ENCODE data around the gene ADAMTS15. TPM values are rescaled to one million over a fixed set of nuclear protein-coding genes. Genes with fewer than 3 reads are reported as not detected.

ADAMTS15 gene
- total and polyA plus RNA-seq, 2 of the 4 experiments (the other 2 are of a cell fraction) = 3.0 to 5.0 TPM

DNA sequence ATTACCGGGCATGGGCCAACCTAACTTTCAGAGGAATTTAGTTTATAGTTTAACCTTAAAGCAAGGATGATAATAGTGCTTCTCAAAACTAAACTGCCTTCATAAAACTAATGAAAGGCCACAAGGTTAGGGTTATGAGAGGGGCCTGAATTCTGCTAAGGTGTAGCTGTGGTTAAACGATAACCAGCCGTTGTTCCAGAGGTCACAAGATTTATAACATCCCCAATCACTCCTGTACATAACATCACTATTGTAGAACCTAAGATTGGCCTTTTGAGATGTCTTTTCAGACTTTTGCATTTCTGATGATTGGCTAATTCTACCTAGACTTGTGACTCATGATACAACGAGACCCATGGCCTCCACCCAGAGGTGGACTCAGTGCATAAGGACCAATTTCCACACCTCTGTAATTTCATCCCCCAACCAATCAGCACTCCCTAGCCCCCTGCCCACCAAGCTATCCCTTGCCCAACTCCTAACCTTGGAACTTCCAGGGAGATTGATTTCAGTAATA is 69.8 kb downstream of the ADAMTS15 start:
- POLR2A ChIA-PET (ENCODE audit: unreplicated experiment) = no interaction called here
- no peak overlapping the region for H3K4ac ChIP-seq (ENCODE audit: low read depth, low read length)
- no peak overlapping the region for H2BK5ac ChIP-seq (ENCODE audit: low read depth, low read length, poor library complexity, severe bottlenecking)
- no peak overlapping the region for H2BK15ac ChIP-seq (ENCODE audit: low read depth, low read length)
- no peak overlapping the region for H2BK120ac ChIP-seq (ENCODE audit: low read depth, low read length)
- intact Hi-C loops (cut with micrococcal nuclease) = no loop called here
- H4K5ac ChIP-seq (ENCODE audit: low read depth, low read length) = no peak overlapping the region
- no peak overlapping the region for H4K8ac ChIP-seq (ENCODE audit: low read depth in 2 of 2, low read length in 2 of 2)
- peaks cover 32% of the 10 kb centered on the region for H3K4me1 ChIP-seq (ENCODE audit: control insufficient read depth, insufficient read depth, low read length)
- CTCF ChIA-PET = no interaction called here
- no peaks in the 10 kb centered on the region for H3K79me1 ChIP-seq (ENCODE audit: low read depth in 1 of 2, low read length in 2 of 2)
- H3K9me3 ChIP-seq (ENCODE audit: control insufficient read depth, insufficient read depth, low read length) = no peaks in the 10 kb centered on the region
- no peak overlapping the region for H3K56ac ChIP-seq (ENCODE audit: extremely low read depth, insufficient read depth, low read length)
- H3K27ac ChIP-seq (ENCODE audit: insufficient read depth, low read length) = no peak overlapping the region
- H3K14ac ChIP-seq (replicated peaks; ENCODE audit: low read depth, low read length) = no peak overlapping the region
- H3K23ac ChIP-seq (ENCODE audit: low read depth, low read length) = no peak overlapping the region
- no peak overlapping the region for H4K91ac ChIP-seq (ENCODE audit: insufficient read depth, low read depth, low read length)
- TF ChIP-seq CHD1 (IDR thresholded peaks at IDR 0.05; ENCODE audit: low read depth, low read length) = no peak
- no peak for TF ChIP-seq MAZ (IDR thresholded peaks at IDR 0.05; ENCODE audit: borderline replicate concordance, low read depth, low read length)
- TF ChIP-seq FOS (IDR thresholded peaks at IDR 0.05; ENCODE audit: low read depth, low read length) = no peak
- TF ChIP-seq, protein P1, sequence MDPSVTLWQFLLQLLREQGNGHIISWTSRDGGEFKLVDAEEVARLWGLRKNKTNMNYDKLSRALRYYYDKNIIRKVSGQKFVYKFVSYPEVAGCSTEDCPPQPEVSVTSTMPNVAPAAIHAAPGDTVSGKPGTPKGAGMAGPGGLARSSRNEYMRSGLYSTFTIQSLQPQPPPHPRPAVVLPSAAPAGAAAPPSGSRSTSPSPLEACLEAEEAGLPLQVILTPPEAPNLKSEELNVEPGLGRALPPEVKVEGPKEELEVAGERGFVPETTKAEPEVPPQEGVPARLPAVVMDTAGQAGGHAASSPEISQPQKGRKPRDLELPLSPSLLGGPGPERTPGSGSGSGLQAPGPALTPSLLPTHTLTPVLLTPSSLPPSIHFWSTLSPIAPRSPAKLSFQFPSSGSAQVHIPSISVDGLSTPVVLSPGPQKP (IDR thresholded peaks at IDR 0.05; ENCODE audit: borderline replicate concordance, low read depth, low read length) = no peak
- TF ChIP-seq POLR2A (IDR thresholded peaks at IDR 0.05; ENCODE audit: low read depth, low read length) = no peak
- TF ChIP-seq RCOR1 (IDR thresholded peaks at IDR 0.05; ENCODE audit: insufficient replicate concordance, low read length) = no peak
- no peak for TF ChIP-seq SMC3 (IDR thresholded peaks at IDR 0.05; ENCODE audit: low read depth, low read length)
- TF ChIP-seq, protein P2, sequence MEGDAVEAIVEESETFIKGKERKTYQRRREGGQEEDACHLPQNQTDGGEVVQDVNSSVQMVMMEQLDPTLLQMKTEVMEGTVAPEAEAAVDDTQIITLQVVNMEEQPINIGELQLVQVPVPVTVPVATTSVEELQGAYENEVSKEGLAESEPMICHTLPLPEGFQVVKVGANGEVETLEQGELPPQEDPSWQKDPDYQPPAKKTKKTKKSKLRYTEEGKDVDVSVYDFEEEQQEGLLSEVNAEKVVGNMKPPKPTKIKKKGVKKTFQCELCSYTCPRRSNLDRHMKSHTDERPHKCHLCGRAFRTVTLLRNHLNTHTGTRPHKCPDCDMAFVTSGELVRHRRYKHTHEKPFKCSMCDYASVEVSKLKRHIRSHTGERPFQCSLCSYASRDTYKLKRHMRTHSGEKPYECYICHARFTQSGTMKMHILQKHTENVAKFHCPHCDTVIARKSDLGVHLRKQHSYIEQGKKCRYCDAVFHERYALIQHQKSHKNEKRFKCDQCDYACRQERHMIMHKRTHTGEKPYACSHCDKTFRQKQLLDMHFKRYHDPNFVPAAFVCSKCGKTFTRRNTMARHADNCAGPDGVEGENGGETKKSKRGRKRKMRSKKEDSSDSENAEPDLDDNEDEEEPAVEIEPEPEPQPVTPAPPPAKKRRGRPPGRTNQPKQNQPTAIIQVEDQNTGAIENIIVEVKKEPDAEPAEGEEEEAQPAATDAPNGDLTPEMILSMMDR (conservative IDR thresholded peaks at IDR 0.05; ENCODE audit: low read depth, low read length) = no peak
- no peak for TF ChIP-seq BHLHE40 (IDR thresholded peaks at IDR 0.05; ENCODE audit: low read depth, low read length)
- TF ChIP-seq, protein P3, sequence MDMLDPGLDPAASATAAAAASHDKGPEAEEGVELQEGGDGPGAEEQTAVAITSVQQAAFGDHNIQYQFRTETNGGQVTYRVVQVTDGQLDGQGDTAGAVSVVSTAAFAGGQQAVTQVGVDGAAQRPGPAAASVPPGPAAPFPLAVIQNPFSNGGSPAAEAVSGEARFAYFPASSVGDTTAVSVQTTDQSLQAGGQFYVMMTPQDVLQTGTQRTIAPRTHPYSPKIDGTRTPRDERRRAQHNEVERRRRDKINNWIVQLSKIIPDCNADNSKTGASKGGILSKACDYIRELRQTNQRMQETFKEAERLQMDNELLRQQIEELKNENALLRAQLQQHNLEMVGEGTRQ (IDR thresholded peaks at IDR 0.05; ENCODE audit: low read depth, low read length) = no peak
- TF ChIP-seq MAFK (IDR thresholded peaks at IDR 0.05; ENCODE audit: low read depth, low read length) = no peak
- no peak for TF ChIP-seq MXI1 (IDR thresholded peaks at IDR 0.05; ENCODE audit: borderline replicate concordance, low read depth, low read length)
- no peak for TF ChIP-seq CEBPB (IDR thresholded peaks at IDR 0.05; ENCODE audit: low read depth, low read length)
- no peak for TF ChIP-seq NFE2L2 (IDR thresholded peaks at IDR 0.05; ENCODE audit: low read depth, low read length)
- no peak for TF ChIP-seq RFX5 (IDR thresholded peaks at IDR 0.05; ENCODE audit: low read depth, low read length)
- no peak for TF ChIP-seq RAD21 (IDR thresholded peaks at IDR 0.05; ENCODE audit: low read length)
- no peak overlapping the region for H3K9ac ChIP-seq (ENCODE audit: low read depth, low read length)
- dilution Hi-C loops (cut with HindIII; ENCODE audit: low sequenced_read_pairs, unreplicated experiment) = no loop called here
- no peak for DNase-seq
- 80% methylated on average over 1 of the region's 4 CpGs; no CpG with 5 or more reads in 1 of the 2 experiments for WGBS, 2 experiments (ENCODE audit: extremely low coverage in 2 of 2, insufficient read length in 1 of 2)
- no peak overlapping the region for H3K18ac ChIP-seq (ENCODE audit: low read depth, low read length)
- no peaks in the 10 kb centered on the region for H3K36me3 ChIP-seq (ENCODE audit: control insufficient read depth, insufficient read depth, low read length)
- no peaks in the 10 kb centered on the region; the same call in 1 of the 2 replicates for H4K20me1 ChIP-seq (ENCODE audit: insufficient read depth, low read length)
- H3K9me1 ChIP-seq (ENCODE audit: insufficient read depth, low read length) = peaks cover 16% of the 10 kb centered on the region
- no peak overlapping the region for H2BK20ac ChIP-seq (ENCODE audit: low read depth, low read length)
- no peak overlapping the region for H3K4me3 ChIP-seq (ENCODE audit: insufficient read depth, low read depth, low read length)
- H2AK5ac ChIP-seq (ENCODE audit: low read depth, low read length) = no peak overlapping the region
- in situ Hi-C loops (cut with MboI; ENCODE audit: low sequenced_read_pairs) = no loop called here
- no peaks in the 10 kb centered on the region for H3K27me3 ChIP-seq (ENCODE audit: control insufficient read depth, insufficient read depth, low read length)
- no peak overlapping the region for H2AK9ac ChIP-seq (replicated peaks; ENCODE audit: low read depth, low read length, poor library complexity)
- no peak for ATAC-seq (ENCODE audit: low read depth)
- no TSS peak for BruUV-seq (replicated peaks)
- no peak overlapping the region for H2AFZ ChIP-seq (replicated peaks; ENCODE audit: low read length, poor library complexity)
- no peak overlapping the region for H3K4me2 ChIP-seq (ENCODE audit: low read depth, low read length)

All from IMR-90 (cell line).